Calu3 (cell line): Measurements from ENCODE around the gene TRAPPC3. TPM values are rescaled to one million over a fixed set of nuclear protein-coding genes. Genes with fewer than 3 reads are reported as not detected.

ENCODE experiments used
- BruUV-seq: library from RNA; stranded (reverse); fragments of 400-500 nt; replicated peaks from 2 replicates; lab custom pipeline; 2021; lab: Mats Ljungman, UMichigan
- CTCF ChIA-PET: fragments of 300-600 bp; sonication (Branson Sonifier 250); formaldehyde crosslinking; loops from one replicate; lab custom pipeline; 2022; ENCODE audit warnings: antibody characterized with exemption; lab: Charles Lee
- DNase-seq: peaks from one replicate; pipeline ENCODE4 v3.0.0; 2022
- H3K27ac Mint-ChIP-seq: one replicate; pipeline ENCODE4 v1.8.0; 2022; ENCODE audit warnings: mixed read lengths; ENCODE audit not compliant: unreplicated experiment
- H3K27me3 Mint-ChIP-seq: one replicate; pipeline ENCODE4 v1.8.0; 2022; ENCODE audit warnings: mixed read lengths; ENCODE audit not compliant: unreplicated experiment
- H3K36me3 Mint-ChIP-seq: one replicate; pipeline ENCODE4 v1.8.0; 2022; ENCODE audit warnings: mild to moderate bottlenecking, moderate library complexity, mixed read lengths; ENCODE audit not compliant: insufficient read depth, unreplicated experiment
- H3K4me1 Mint-ChIP-seq: one replicate; pipeline ENCODE4 v1.8.0; 2022; ENCODE audit warnings: mild to moderate bottlenecking, low read depth, mixed read lengths; ENCODE audit not compliant: unreplicated experiment
- H3K4me3 Mint-ChIP-seq: one replicate; pipeline ENCODE4 v1.8.0; 2022; ENCODE audit warnings: mild to moderate bottlenecking, low read depth, moderate library complexity, mixed read lengths; ENCODE audit not compliant: unreplicated experiment
- H3K9me3 Mint-ChIP-seq: one replicate; pipeline ENCODE4 v1.8.0; 2022; ENCODE audit warnings: low read depth, mixed read lengths; ENCODE audit not compliant: unreplicated experiment
- intact Hi-C: fragments of 100-400 bp; cut with micrococcal nuclease; formaldehyde crosslinking; loops from one replicate; pipeline ENCODE4 v1.10.0; 2022; ENCODE audit not compliant: unreplicated experiment
- total RNA-seq: library from RNA; stranded (reverse); gene quantifications from 2 replicates; pipeline ENCODE4 v1.2.3, GENCODE V29; 2022
- TF ChIP-seq, protein P1 (sequence below): fragments of 200-600 bp; IDR thresholded peaks from one replicate; pipeline ENCODE4 v1.8.0; 2022; ENCODE audit warnings: antibody characterized with exemption; ENCODE audit not compliant: unreplicated experiment

Gene TRAPPC3
- total RNA-seq, 1 experiment from 2014 or later: 70.3 TPM

DNA sequence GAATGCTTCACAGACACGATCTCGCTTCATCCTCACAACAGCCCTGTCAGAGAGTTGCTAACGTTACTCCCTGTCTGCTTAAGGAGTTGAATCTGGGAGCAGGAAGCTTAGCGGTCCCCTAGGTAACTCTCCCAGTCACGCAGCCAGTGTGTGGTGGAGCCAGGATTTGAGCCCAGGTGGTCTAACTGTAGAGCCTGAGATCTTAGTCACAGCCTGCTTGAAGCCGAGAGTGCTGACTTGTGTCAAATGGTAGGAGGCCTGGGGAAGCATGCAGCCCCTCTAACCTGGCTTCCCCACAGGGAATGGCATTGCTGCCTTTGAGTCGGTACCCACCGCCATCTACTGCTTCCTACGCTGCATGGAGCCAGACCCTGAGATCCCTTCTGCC, 56.5 kb downstream of the TRAPPC3 start:
- CTCF ChIA-PET: no interaction called here
- no TSS peak for BruUV-seq
- intact Hi-C loops: no loop called here
- no peak for DNase-seq
- Mint-ChIP-seq H3K27ac (no peak overlapping the region), H3K9me3 (no peaks in the 10 kb centered on the region), H3K4me3 (no peak overlapping the region), H3K36me3 (peaks cover 37% of the 10 kb centered on the region), H3K27me3 (no peaks in the 10 kb centered on the region), H3K4me1 (peaks cover 9% of the 10 kb centered on the region)
- TF ChIP-seq, protein P1, sequence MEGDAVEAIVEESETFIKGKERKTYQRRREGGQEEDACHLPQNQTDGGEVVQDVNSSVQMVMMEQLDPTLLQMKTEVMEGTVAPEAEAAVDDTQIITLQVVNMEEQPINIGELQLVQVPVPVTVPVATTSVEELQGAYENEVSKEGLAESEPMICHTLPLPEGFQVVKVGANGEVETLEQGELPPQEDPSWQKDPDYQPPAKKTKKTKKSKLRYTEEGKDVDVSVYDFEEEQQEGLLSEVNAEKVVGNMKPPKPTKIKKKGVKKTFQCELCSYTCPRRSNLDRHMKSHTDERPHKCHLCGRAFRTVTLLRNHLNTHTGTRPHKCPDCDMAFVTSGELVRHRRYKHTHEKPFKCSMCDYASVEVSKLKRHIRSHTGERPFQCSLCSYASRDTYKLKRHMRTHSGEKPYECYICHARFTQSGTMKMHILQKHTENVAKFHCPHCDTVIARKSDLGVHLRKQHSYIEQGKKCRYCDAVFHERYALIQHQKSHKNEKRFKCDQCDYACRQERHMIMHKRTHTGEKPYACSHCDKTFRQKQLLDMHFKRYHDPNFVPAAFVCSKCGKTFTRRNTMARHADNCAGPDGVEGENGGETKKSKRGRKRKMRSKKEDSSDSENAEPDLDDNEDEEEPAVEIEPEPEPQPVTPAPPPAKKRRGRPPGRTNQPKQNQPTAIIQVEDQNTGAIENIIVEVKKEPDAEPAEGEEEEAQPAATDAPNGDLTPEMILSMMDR: no peak

GRCh38 chr1:36092166-36092797, 57.0 kb downstream of the TRAPPC3 start:
- CTCF ChIA-PET: interaction anchor here (0.5 kb wide), 1 partner anchor 591 kb away, joined by 4 read pairs; no protein-coding TSS in a partner anchor
- Mint-ChIP-seq H3K4me3 (no peak overlapping the region), H3K27ac (no peak overlapping the region), H3K36me3 (peaks cover 37% of the 10 kb centered on the region), H3K4me1 (peaks cover 9% of the 10 kb centered on the region), H3K9me3 (no peaks in the 10 kb centered on the region), H3K27me3 (no peaks in the 10 kb centered on the region)
- no TSS peak for BruUV-seq
- TF ChIP-seq, protein P1: no peak
- DNase-seq: no peak
- intact Hi-C loops: no loop called here

GRCh38 chr1:36091698-36092097, 57.6 kb downstream of the TRAPPC3 start:
- Mint-ChIP-seq H3K4me1 (peaks cover 9% of the 10 kb centered on the region), H3K27ac (no peak overlapping the region), H3K27me3 (no peaks in the 10 kb centered on the region), H3K36me3 (peaks cover 37% of the 10 kb centered on the region), H3K4me3 (no peak overlapping the region), H3K9me3 (no peaks in the 10 kb centered on the region)
- DNase-seq: no peak
- BruUV-seq: no TSS peak
- intact Hi-C loops: no loop called here
- TF ChIP-seq, protein P1: no peak
- CTCF ChIA-PET: interaction anchor here (0.5 kb wide), 1 partner anchor 590 kb away, joined by 4 read pairs; no protein-coding TSS in a partner anchor

DNA sequence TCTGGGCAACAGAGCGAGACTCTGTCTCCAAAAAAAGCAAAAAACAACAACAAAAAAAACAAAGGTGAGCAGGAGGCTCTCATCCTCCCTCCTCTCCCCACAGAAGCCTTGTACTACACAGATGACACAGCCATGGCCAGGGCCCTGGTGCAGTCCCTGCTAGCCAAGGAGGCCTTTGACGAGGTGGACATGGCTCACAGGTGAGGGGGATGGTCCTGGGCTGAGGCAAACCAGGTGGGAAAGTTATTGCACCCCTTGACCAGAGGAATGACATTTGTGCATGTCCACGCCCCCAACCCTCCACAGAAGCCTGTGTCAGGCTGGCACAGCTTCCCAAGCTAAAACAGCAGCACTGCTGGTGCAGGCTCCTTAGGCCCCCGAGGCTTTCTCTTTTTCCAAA, 58.1 kb downstream of the TRAPPC3 start:
- peaks cover 31% of the 10 kb centered on the region for H3K36me3 Mint-ChIP-seq
- no peak overlapping the region for H3K4me3 Mint-ChIP-seq
- H3K9me3 Mint-ChIP-seq: no peaks in the 10 kb centered on the region
- no peak overlapping the region for H3K27ac Mint-ChIP-seq
- peaks cover 9% of the 10 kb centered on the region for H3K4me1 Mint-ChIP-seq
- intact Hi-C loops: no loop called here
- no peak for DNase-seq
- TF ChIP-seq, protein P1: no peak
- no peaks in the 10 kb centered on the region for H3K27me3 Mint-ChIP-seq
- CTCF ChIA-PET: interaction anchor here (0.6 kb wide), 1 partner anchor 11 kb away, joined by 3 read pairs; no protein-coding TSS in a partner anchor
- BruUV-seq: no TSS peak
